Testis (tissue), 3 donors: ENCODE results near the gene CRYZ. TPM values are rescaled to one million over a fixed set of nuclear protein-coding genes. Genes with fewer than 3 reads are reported as not detected.

ENCODE experiments used
- DNase-seq: peaks from one replicate; pipeline ENCODE4 v3.0.0-alpha.2; 2019
- H3K27ac ChIP-seq, 2 donors: fragments of 200-600 bp; sonication (generic); one replicate each; pipeline ENCODE4 v1.5.1; 2019
- H3K27me3 ChIP-seq: fragments of 200-600 bp; sonication (generic); one replicate; pipeline ENCODE4 v1.5.1; 2019
- H3K36me3 ChIP-seq: fragments of 200-600 bp; sonication (generic); one replicate; pipeline ENCODE4 v1.5.1; 2017; ENCODE audit warnings: low read depth; ENCODE audit errors: missing control alignments
- H3K4me1 ChIP-seq: fragments of 200-600 bp; sonication (generic); one replicate; pipeline ENCODE4 v1.5.1; 2019
- H3K4me3 ChIP-seq, 2 donors: fragments of 200-600 bp; sonication (generic); one replicate each; pipeline ENCODE4 v1.5.1; 2017 to 2019
- H3K9me3 ChIP-seq: fragments of 200-600 bp; sonication (generic); one replicate; pipeline ENCODE4 v1.5.1; 2017
- CTCF ChIP-seq, 3 experiments: fragments of 450-650 bp in 2 of 3; fragments of 200-600 bp in 1 of 3; sonication (generic) in 1 of 3; IDR thresholded peaks; one replicate each; pipeline ENCODE4 v1.5.1; 2016 to 2019; ENCODE audit warnings: antibody characterized with exemption in 3 of 3, mild to moderate bottlenecking in 2 of 3, moderate library complexity in 1 of 3
- POLR2A ChIP-seq: fragments of 450-650 bp; IDR thresholded peaks from one replicate; pipeline ENCODE4 v1.6.1; 2017; ENCODE audit warnings: antibody characterized with exemption, mild to moderate bottlenecking, moderate library complexity
- WGBS, 2 donors: methylation state at CpG; one replicate each; pipeline ENCODE4 v1.1.5; 2018; 5-methylcytosine and 5-hydroxymethylcytosine counted together
- intact Hi-C: fragments of 100-400 bp; cut with DNase I; formaldehyde crosslinking; loops from one replicate; pipeline ENCODE4 v1.15.1; 2023; ENCODE audit warnings: low total_unique reads
- polyA plus RNA-seq: library from polyadenylated mRNA; stranded (reverse); fragments of 350-450 nt; fragmentation: Illumina TruSeq; extraction: RNeasy Lipid Tissue Mini Kit (QIAGEN cat#74804); gene quantifications from one replicate; pipeline ENCODE4 v1.2.3, GENCODE V29; 2014; ENCODE audit warnings: low read depth, low replicate concordance; ENCODE audit not compliant: insufficient read depth
- total RNA-seq, 2 donors: library from RNA; depleted of rRNA; stranded (reverse); fragments of >200 nt; gene quantifications; one replicate each; pipeline ENCODE4 v1.2.3, GENCODE V29; 2016

CRYZ gene
- total and polyA plus RNA-seq, 3 donors from 2014 or later = 11.7 to 21.4 (median 13.8) TPM

DNA sequence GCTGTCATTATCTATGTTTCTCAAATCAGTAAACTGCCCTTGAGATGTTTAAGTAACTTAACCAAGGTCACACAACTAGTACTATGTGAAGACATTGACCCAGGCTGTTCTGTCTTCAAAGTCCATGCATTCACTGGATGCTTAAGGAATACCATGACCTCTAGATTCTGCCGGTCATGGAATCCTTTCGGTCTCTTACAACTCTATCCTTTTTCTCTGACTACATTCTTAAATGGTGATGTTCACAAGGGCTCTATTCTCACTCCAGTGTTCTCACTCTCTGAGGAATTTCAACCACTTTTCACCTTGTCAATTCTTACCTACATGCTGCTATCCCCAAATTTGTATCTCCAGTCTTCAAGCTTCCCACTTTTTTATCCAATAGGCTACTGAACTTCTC is 15.2 kb downstream of the CRYZ start:
- WGBS, 2 donors = 93 to 96% methylated on average over 2 of the region's 2 CpGs
- Histone ChIP-seq H3K27me3 (no peaks in the 10 kb centered on the region), H3K27ac (no peak overlapping the region), H3K4me3 (no peak overlapping the region), H3K36me3 (no peaks in the 10 kb centered on the region), H3K9me3 (no peaks in the 10 kb centered on the region), H3K4me1 (no peaks in the 10 kb centered on the region)
- intact Hi-C loops = no loop called here
- DNase-seq = no peak
- TF ChIP-seq POLR2A = no peak
- TF ChIP-seq CTCF (IDR thresholded peaks at IDR 0.05) = no peak

DNA sequence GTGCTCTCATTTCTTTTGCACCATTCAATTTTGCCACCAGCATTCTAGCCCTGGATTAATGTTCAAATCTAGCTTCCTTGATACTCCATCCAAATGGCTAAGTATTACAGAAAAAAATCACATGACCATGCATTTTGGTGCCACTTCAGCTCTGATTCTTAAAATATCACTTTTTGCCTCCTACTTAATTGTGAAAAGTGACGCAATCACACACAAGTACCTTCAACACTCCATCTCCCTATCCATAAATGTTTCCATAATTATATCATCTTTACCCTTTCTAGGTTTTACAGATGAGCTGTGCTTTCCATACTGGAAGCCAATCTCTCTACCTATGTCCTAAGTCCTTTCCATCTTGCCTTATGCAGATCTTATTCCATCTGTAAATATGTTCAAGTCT is 16.0 kb downstream of the CRYZ start:
- Histone ChIP-seq H3K4me1 (no peaks in the 10 kb centered on the region), H3K27ac (no peak overlapping the region), H3K9me3 (no peaks in the 10 kb centered on the region), H3K27me3 (no peaks in the 10 kb centered on the region), H3K4me3 (no peak overlapping the region), H3K36me3 (no peaks in the 10 kb centered on the region)
- WGBS, 2 donors = 98 to 100% methylated on average over 1 of the region's 1 CpG
- intact Hi-C loops = no loop called here
- no peak for DNase-seq
- TF ChIP-seq CTCF (IDR thresholded peaks at IDR 0.05) = no peak
- no peak for TF ChIP-seq POLR2A

DNA sequence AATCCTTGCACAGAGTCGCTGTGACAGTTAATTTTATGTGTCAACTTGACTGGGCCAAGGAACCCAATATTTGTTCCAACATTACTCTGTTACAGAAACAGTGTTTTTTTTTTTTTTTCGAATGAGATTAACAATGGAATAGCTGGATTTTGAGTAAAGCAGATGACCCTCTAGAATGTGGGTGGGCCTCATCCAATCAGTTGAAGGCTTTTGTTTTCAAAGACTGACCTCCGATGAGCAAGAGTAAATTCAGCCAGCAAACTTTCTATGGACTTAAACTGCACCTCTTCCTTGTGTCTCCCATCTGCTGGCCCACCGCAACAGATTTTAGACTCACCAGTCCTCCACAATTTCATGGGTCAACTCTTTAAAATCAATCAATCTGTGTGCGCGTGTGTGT is 17.0 kb downstream of the CRYZ start:
- Histone ChIP-seq H3K27ac (no peak overlapping the region), H3K4me1 (no peaks in the 10 kb centered on the region), H3K9me3 (no peaks in the 10 kb centered on the region), H3K4me3 (no peak overlapping the region), H3K27me3 (no peaks in the 10 kb centered on the region), H3K36me3 (no peaks in the 10 kb centered on the region)
- intact Hi-C loops = no loop called here
- WGBS, 2 donors = 79 to 95% methylated on average over 6 of the region's 6 CpGs
- DNase-seq = no peak
- TF ChIP-seq CTCF (IDR thresholded peaks at IDR 0.05) (no peak), POLR2A (no peak)

GRCh38 chr1:74715236-74715502 is 17.7 kb downstream of the CRYZ start:
- intact Hi-C loops = no loop called here

More at GRCh38 chr1:74715236-74715502, 17.7 kb downstream of the CRYZ start:
- no peak for DNase-seq
- TF ChIP-seq CTCF (IDR thresholded peaks at IDR 0.05) = no peak
- TF ChIP-seq POLR2A = no peak
- H3K4me3 ChIP-seq = no peak overlapping the region
- no peak overlapping the region for H3K27ac ChIP-seq
- no peaks in the 10 kb centered on the region for H3K9me3 ChIP-seq
- H3K4me1 ChIP-seq = no peaks in the 10 kb centered on the region
- no peaks in the 10 kb centered on the region for H3K36me3 ChIP-seq
- H3K27me3 ChIP-seq = no peaks in the 10 kb centered on the region
- WGBS, 2 donors = 96 to 100% methylated on average over 1 of the region's 1 CpG
